ENCODE data around the gene SUGT1. TPM values are rescaled to one million over a fixed set of nuclear protein-coding genes. Genes with fewer than 3 reads are reported as not detected.

SUGT1 gene
- total RNA-seq, 1 donor from 2014 or later: 46.6 TPM

GRCh38 chr13:52744842-52745375, 92.3 kb downstream of the SUGT1 start:
- no peaks in the 10 kb centered on the region for H3K4me1 Mint-ChIP-seq (ENCODE audit: low read depth)
- TF ChIP-seq, protein P1, sequence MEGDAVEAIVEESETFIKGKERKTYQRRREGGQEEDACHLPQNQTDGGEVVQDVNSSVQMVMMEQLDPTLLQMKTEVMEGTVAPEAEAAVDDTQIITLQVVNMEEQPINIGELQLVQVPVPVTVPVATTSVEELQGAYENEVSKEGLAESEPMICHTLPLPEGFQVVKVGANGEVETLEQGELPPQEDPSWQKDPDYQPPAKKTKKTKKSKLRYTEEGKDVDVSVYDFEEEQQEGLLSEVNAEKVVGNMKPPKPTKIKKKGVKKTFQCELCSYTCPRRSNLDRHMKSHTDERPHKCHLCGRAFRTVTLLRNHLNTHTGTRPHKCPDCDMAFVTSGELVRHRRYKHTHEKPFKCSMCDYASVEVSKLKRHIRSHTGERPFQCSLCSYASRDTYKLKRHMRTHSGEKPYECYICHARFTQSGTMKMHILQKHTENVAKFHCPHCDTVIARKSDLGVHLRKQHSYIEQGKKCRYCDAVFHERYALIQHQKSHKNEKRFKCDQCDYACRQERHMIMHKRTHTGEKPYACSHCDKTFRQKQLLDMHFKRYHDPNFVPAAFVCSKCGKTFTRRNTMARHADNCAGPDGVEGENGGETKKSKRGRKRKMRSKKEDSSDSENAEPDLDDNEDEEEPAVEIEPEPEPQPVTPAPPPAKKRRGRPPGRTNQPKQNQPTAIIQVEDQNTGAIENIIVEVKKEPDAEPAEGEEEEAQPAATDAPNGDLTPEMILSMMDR (IDR thresholded peaks at IDR 0.05): no peak
- no peak overlapping the region for H3K4me3 Mint-ChIP-seq (ENCODE audit: unreplicated experiment)
- peaks cover 6% of the 10 kb centered on the region for H3K9me3 Mint-ChIP-seq (ENCODE audit: low read depth)
- no peaks in the 10 kb centered on the region for H3K36me3 Mint-ChIP-seq (ENCODE audit: low read depth)
- no peak overlapping the region for H3K27ac Mint-ChIP-seq (ENCODE audit: unreplicated experiment)
- peaks cover 22% of the 10 kb centered on the region for H3K27me3 Mint-ChIP-seq (ENCODE audit: low read depth)
- no peak for DNase-seq (ENCODE audit: low spot score)

GRCh38 chr13:52746141-52746540, 93.5 kb downstream of the SUGT1 start:
- H3K4me3 Mint-ChIP-seq (ENCODE audit: unreplicated experiment): no peak overlapping the region
- H3K27ac Mint-ChIP-seq (ENCODE audit: unreplicated experiment): no peak overlapping the region
- H3K27me3 Mint-ChIP-seq (ENCODE audit: low read depth): peaks cover 19% of the 10 kb centered on the region
- no peak for DNase-seq (ENCODE audit: low spot score)
- TF ChIP-seq, protein P1 (IDR thresholded peaks at IDR 0.05): no peak
- peaks cover 6% of the 10 kb centered on the region for H3K9me3 Mint-ChIP-seq (ENCODE audit: low read depth)
- H3K4me1 Mint-ChIP-seq (ENCODE audit: low read depth): no peaks in the 10 kb centered on the region
- H3K36me3 Mint-ChIP-seq (ENCODE audit: low read depth): no peaks in the 10 kb centered on the region

DNA sequence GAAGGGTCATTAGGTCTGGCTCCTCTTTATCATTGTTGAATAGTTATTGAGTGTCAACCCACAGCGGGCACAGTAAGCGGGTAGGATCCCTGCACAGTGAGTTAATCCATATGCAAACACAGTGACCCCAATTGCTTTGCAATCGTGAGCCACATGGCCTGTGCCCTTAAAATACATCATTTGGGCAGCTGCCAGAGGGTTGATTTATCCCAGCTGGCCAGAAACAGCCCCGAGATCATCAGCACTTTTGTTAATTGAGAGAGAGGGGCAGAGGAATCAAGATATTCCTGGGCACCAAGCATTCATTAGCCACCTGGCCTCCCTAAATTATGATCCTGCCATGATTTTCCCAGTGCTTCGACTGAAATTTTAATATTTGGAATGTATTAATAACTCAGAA, 96.8 kb downstream of the SUGT1 start:
- Mint-ChIP-seq H3K27ac (ENCODE audit: unreplicated experiment) (no peak overlapping the region), H3K27me3 (ENCODE audit: low read depth) (peaks cover 14% of the 10 kb centered on the region), H3K4me3 (ENCODE audit: unreplicated experiment) (no peak overlapping the region), H3K9me3 (ENCODE audit: low read depth) (no peaks in the 10 kb centered on the region), H3K4me1 (ENCODE audit: low read depth) (no peaks in the 10 kb centered on the region), H3K36me3 (ENCODE audit: low read depth) (no peaks in the 10 kb centered on the region)
- DNase-seq (ENCODE audit: low spot score): no peak
- TF ChIP-seq, protein P1 (IDR thresholded peaks at IDR 0.05): no peak

Other genes with a start within 250 kb of the SUGT1 start
- gene THSD1, start 246.7 kb upstream of the SUGT1 start, total RNA-seq: 6.5 to 12.5 TPM (median 6.7 TPM) in 3 replicates
- gene VPS36, start 202.2 kb upstream of the SUGT1 start, total RNA-seq: 30.4 to 46.8 TPM (median 33.2 TPM) in 3 replicates
- gene CKAP2, start 197.4 kb upstream of the SUGT1 start, total RNA-seq: 24.5 to 33.3 TPM (median 27.9 TPM) in 3 replicates
- 7.3 to 10.9 TPM (median 7.4 TPM) in 3 replicates for gene HNRNPA1L2, start 10.4 kb upstream of the SUGT1 start, total RNA-seq
- gene CNMD, start 87.0 kb downstream of the SUGT1 start, total RNA-seq: not detected in 3 replicates
- not detected in 3 replicates for gene PCDH8, start 195.8 kb downstream of the SUGT1 start, total RNA-seq

All from chondrocyte (in vitro differentiated cells).